HepG2 (cell line): ENCODE measurements around the gene DYSF. TPM values are rescaled to one million over a fixed set of nuclear protein-coding genes. Genes with fewer than 3 reads are reported as not detected.

Experiments
- ATAC-seq: fragments of 200-7000 bp; cut with Tn5 transposase; 3 replicates; pipeline ENCODE4 v1.9.1; 2020; ENCODE audit warnings: mild to moderate bottlenecking, moderate library complexity
- BruUV-seq: library from RNA; stranded (reverse); fragments of 400-500 nt; replicated peaks from 2 replicates; lab custom pipeline; 2021; lab: Mats Ljungman, UMichigan
- CTCF ChIA-PET: fragments of 300-600 bp; formaldehyde crosslinking; extraction: SDS; loops from one replicate; lab custom pipeline; 2021; ENCODE audit warnings: low total read pairs, inconsistent platforms, low intra/inter-chr PET ratio; lab: Yijun Ruan, JAX
- POLR2A ChIA-PET: fragments of 350-600 bp; sonication (Branson Sonifier 250); formaldehyde crosslinking; loops from one replicate; lab custom pipeline; 2020; ENCODE audit warnings: antibody characterized with exemption, inconsistent platforms; lab: Yijun Ruan, JAX
- DNase-seq: peaks from one replicate; pipeline ENCODE4 v3.0.0-alpha.2; 2015; ENCODE audit warnings: low spot score
- FAIRE-seq: peaks from 3 replicates; lab custom pipeline; 2011; peaks lifted over from hg19 to GRCh38; lab: Jason Lieb, UNC
- H2AFZ ChIP-seq: one replicate; pipeline ENCODE4 v1.6.1; 2011; ENCODE audit warnings: low read length, inconsistent platforms
- H3K27ac ChIP-seq: fragments of 300-600 bp; 3 replicates; pipeline ENCODE4 v1.8.0; 2011; ENCODE audit warnings: mixed run types, mild to moderate bottlenecking, mixed read lengths, low read length, inconsistent platforms; ENCODE audit not compliant: insufficient read depth; ENCODE audit errors: extremely low read length
- H3K27me3 ChIP-seq, 2 experiments: fragments of 200-600 bp in 1 of 2; 2 replicates in 1 of 2; 3 replicates in 1 of 2; pipeline versions ENCODE4 v1.6.0 to v1.8.0; 2011; ENCODE audit warnings: low read length in 2 of 2, mild to moderate bottlenecking in 2 of 2, moderate library complexity in 2 of 2, inconsistent platforms in 1 of 2; ENCODE audit not compliant: insufficient read depth in 2 of 2, control insufficient read depth in 1 of 2
- H3K36me3 ChIP-seq, 2 experiments: fragments of 200-600 bp in 1 of 2; replicated peaks in 1 of 2; 2 replicates in 1 of 2; 3 replicates in 1 of 2; pipeline versions ENCODE4 v1.5.1 to v1.8.0; 2011; ENCODE audit warnings: low read length in 2 of 2, inconsistent platforms in 1 of 2; ENCODE audit not compliant: insufficient read depth in 2 of 2, control insufficient read depth in 1 of 2
- H3K4me1 ChIP-seq: 2 replicates; pipeline ENCODE4 v1.5.1; 2012; ENCODE audit warnings: low read length, inconsistent platforms; ENCODE audit not compliant: insufficient read depth
- H3K4me2 ChIP-seq: 2 replicates; pipeline ENCODE4 v1.6.0; 2011; ENCODE audit warnings: low read depth, low read length, inconsistent platforms
- H3K4me3 ChIP-seq, 3 experiments: fragments of 200-600 bp in 1 of 3; sonication (generic), shearing (Covaris generic) in 1 of 3; replicated peaks in 1 of 3; 2 replicates each; pipeline ENCODE4 v1.5.1; 2011 to 2016; ENCODE audit warnings: low read length in 3 of 3, inconsistent platforms in 2 of 3, low read depth in 2 of 3, mild to moderate bottlenecking in 2 of 3, control low read depth in 1 of 3, mixed read lengths in 1 of 3; ENCODE audit not compliant: insufficient read depth in 1 of 3
- H3K79me2 ChIP-seq: one replicate; pipeline ENCODE4 v1.6.1; 2011; ENCODE audit warnings: low read length, inconsistent platforms; ENCODE audit not compliant: insufficient read depth
- H3K9ac ChIP-seq: 2 replicates; pipeline ENCODE4 v1.6.0; 2011; ENCODE audit warnings: mild to moderate bottlenecking, low read depth, low read length, inconsistent platforms; ENCODE audit not compliant: insufficient read depth
- H3K9me3 ChIP-seq: 2 replicates; pipeline ENCODE4 v1.5.1; 2012; ENCODE audit warnings: mild to moderate bottlenecking, low read length
- H4K20me1 ChIP-seq: 2 replicates; pipeline ENCODE4 v1.6.0; 2011; ENCODE audit warnings: inconsistent platforms, mild to moderate bottlenecking, low read length, moderate library complexity; ENCODE audit not compliant: insufficient read depth
- CREBL2 ChIP-seq: sonication (generic); formaldehyde crosslinking; IDR thresholded peaks from 2 replicates; pipeline ENCODE4 v1.8.1; 2023; ENCODE audit warnings: missing genetic modification reagents, mild to moderate bottlenecking, borderline replicate concordance
- ETV5 ChIP-seq: IDR thresholded peaks from 2 replicates; pipeline ENCODE4 v1.6.1; 2018; ENCODE audit warnings: missing biosample characterization, missing genetic modification reagents, inconsistent platforms, borderline replicate concordance
- HDAC2 ChIP-seq: sonication (generic); formaldehyde crosslinking; IDR thresholded peaks from 2 replicates; pipeline ENCODE4 v1.4.0; 2020; ENCODE audit warnings: missing genetic modification reagents
- HMG20A ChIP-seq: IDR thresholded peaks from 2 replicates; pipeline ENCODE4 v1.6.1; 2016; ENCODE audit warnings: borderline replicate concordance
- ISL2 ChIP-seq: sonication (generic); formaldehyde crosslinking; IDR thresholded peaks from 2 replicates; pipeline ENCODE4 v1.5.0; 2020; ENCODE audit warnings: missing genetic modification reagents
- MTF2 ChIP-seq: sonication (generic); formaldehyde crosslinking; IDR thresholded peaks from 2 replicates; pipeline ENCODE4 v1.5.0; 2020; ENCODE audit warnings: missing genetic modification reagents, borderline replicate concordance
- MZF1 ChIP-seq: sonication (generic); formaldehyde crosslinking; IDR thresholded peaks from 2 replicates; pipeline ENCODE4 v1.8.1; 2023; ENCODE audit warnings: mild to moderate bottlenecking, missing genetic modification reagents, borderline replicate concordance
- RAD51 ChIP-seq: fragments of 450-650 bp; IDR thresholded peaks from 2 replicates; pipeline ENCODE4 v1.6.1; 2016; ENCODE audit warnings: borderline replicate concordance
- RARG ChIP-seq: sonication (generic); formaldehyde crosslinking; IDR thresholded peaks from 2 replicates; pipeline ENCODE4 v1.4.0; 2020; ENCODE audit warnings: low read depth, mild to moderate bottlenecking, missing genetic modification reagents
- STAT6 ChIP-seq: sonication (generic); formaldehyde crosslinking; IDR thresholded peaks from 2 replicates; pipeline ENCODE4 v1.4.0; 2020; ENCODE audit warnings: missing genetic modification reagents, mild to moderate bottlenecking, borderline replicate concordance
- XBP1 ChIP-seq: sonication (generic); formaldehyde crosslinking; IDR thresholded peaks from 2 replicates; pipeline ENCODE4 v1.5.0; 2020; ENCODE audit warnings: missing genetic modification reagents
- ZBTB34 ChIP-seq: sonication (generic); formaldehyde crosslinking; IDR thresholded peaks from 2 replicates; pipeline ENCODE4 v1.8.0; 2022; ENCODE audit warnings: mild to moderate bottlenecking, missing genetic modification reagents
- ZBTB38 ChIP-seq: sonication (generic); formaldehyde crosslinking; IDR thresholded peaks from 2 replicates; pipeline ENCODE4 v1.5.1; 2020; ENCODE audit warnings: mild to moderate bottlenecking, missing genetic modification reagents
- ZNF138 ChIP-seq: sonication (generic); formaldehyde crosslinking; IDR thresholded peaks from 2 replicates; pipeline ENCODE4 v1.5.0; 2020; ENCODE audit warnings: mild to moderate bottlenecking, low read depth, missing genetic modification reagents
- ZNF260 ChIP-seq: sonication (generic); formaldehyde crosslinking; IDR thresholded peaks from 2 replicates; pipeline ENCODE4 v1.4.0; 2020; ENCODE audit warnings: missing genetic modification reagents, low read depth, mild to moderate bottlenecking, borderline replicate concordance
- ZNF770 ChIP-seq: sonication (generic); formaldehyde crosslinking; IDR thresholded peaks from 2 replicates; pipeline ENCODE4 v1.5.0; 2020; ENCODE audit warnings: mild to moderate bottlenecking, missing genetic modification reagents
- ZNF883 ChIP-seq: sonication (generic); formaldehyde crosslinking; IDR thresholded peaks from 2 replicates; pipeline ENCODE4 v1.5.1; 2020; ENCODE audit warnings: mild to moderate bottlenecking, missing genetic modification reagents; ENCODE audit errors: not compliant biosample characterization
- WGBS: methylation state at CpG from one replicate; pipeline ENCODE4 v1.1.6; 2017; ENCODE audit warnings: low lambda C conversion rate; 5-methylcytosine and 5-hydroxymethylcytosine counted together
- in situ Hi-C: cut with HindIII; loops from 2 replicates; pipeline ENCODE4 v1.10.0; 2017; ENCODE audit warnings: low pct_unique_long_range_greater_than_20kb; ENCODE audit not compliant: extremely low pct_ligation_motif_present
- intact Hi-C: fragments of 100-400 bp; cut with micrococcal nuclease; formaldehyde crosslinking; loops from one replicate; pipeline ENCODE4 v1.10.0; 2022; ENCODE audit not compliant: unreplicated experiment
- polyA plus RNA-seq, 8 experiments: library from polyadenylated mRNA; depleted of rRNA in 3 of 8; stranded (reverse) in 7 of 8; unstranded in 1 of 8; fragments of >200 nt; fragmentation: Illumina TruSeq in 4 of 8; extraction: Trizol in 4 of 8; gene quantifications; 2 replicates each; pipeline versions ENCODE4 v1.2.1 to v1.2.3, GENCODE V29; 2011 to 2016; ENCODE audit warnings: low read depth in 4 of 8, missing spikeins in 1 of 8, mixed read lengths in 1 of 8; ENCODE audit not compliant: insufficient read depth in 1 of 8
- total RNA-seq, 5 experiments: library from RNA; depleted of rRNA; stranded (reverse); fragments of >200 nt; fragmentation: Illumina TruSeq; extraction: Trizol; gene quantifications; 2 replicates each; pipeline ENCODE4 v1.2.3, GENCODE V29; 2016; ENCODE audit warnings: low read depth in 1 of 5

DYSF gene
- total and polyA plus RNA-seq, 2 of the 13 experiments (the other 11 are each of a cell fraction or from before 2014, with no cell fraction given) = 0.15 to 2.4 TPM

GRCh38 chr2:71409611-71410010, 43.8 kb upstream of the DYSF start:
- peaks cover 9 to 46% of the 10 kb centered on the region in 2 experiments; a peak in 4 of 5 replicates for H3K36me3 ChIP-seq
- H3K4me2 ChIP-seq = no peak overlapping the region
- H3K9me3 ChIP-seq = no peaks in the 10 kb centered on the region
- ChIA-PET POLR2A (no interaction called here), CTCF (no interaction called here)
- no peaks in the 10 kb centered on the region for H3K4me1 ChIP-seq
- ATAC-seq (no peak), FAIRE-seq (no peak), DNase-seq (no peak)
- WGBS = 95% methylated on average over 3 of the region's 3 CpGs
- no peak overlapping the region for H3K27ac ChIP-seq
- no peaks in the 10 kb centered on the region for H3K27me3 ChIP-seq
- no peak overlapping the region for H3K4me3 ChIP-seq
- H3K79me2 ChIP-seq = no peaks in the 10 kb centered on the region
- in situ Hi-C loops = no loop called here
- intact Hi-C loops = no loop called here
- no peak overlapping the region for H2AFZ ChIP-seq
- no peaks in the 10 kb centered on the region for H4K20me1 ChIP-seq
- no peak overlapping the region for H3K9ac ChIP-seq
- BruUV-seq = no TSS peak
- TF ChIP-seq ZBTB34 (CRISPR knock-in tag) (no peak), CREBL2 (CRISPR knock-in tag) (no peak), ZNF883 (no peak), HDAC2 (CRISPR knock-in tag) (no peak), ZNF770 (CRISPR knock-in tag) (no peak), HMG20A (CRISPR knock-in tag) (no peak), ISL2 (CRISPR knock-in tag) (no peak), ZBTB38 (no peak), XBP1 (CRISPR knock-in tag) (no peak), MTF2 (CRISPR knock-in tag) (no peak), ZNF138 (CRISPR knock-in tag) (no peak), ZNF260 (CRISPR knock-in tag) (no peak), RARG (CRISPR knock-in tag) (no peak), ETV5 (CRISPR knock-in tag) (no peak), RAD51 (no peak), STAT6 (CRISPR knock-in tag) (no peak), MZF1 (CRISPR knock-in tag) (no peak)
